ENCODE results near the gene TENM3. TPM values are rescaled to one million over a fixed set of nuclear protein-coding genes. Genes with fewer than 3 reads are reported as not detected.

Gene TENM3
- total RNA-seq, 2 donors from 2014 or later = 21.4 to 52.3 TPM

GRCh38 chr4:182717788-182718583, 474.8 kb downstream of the TENM3 start:
- 91% methylated on average over 6 of the region's 6 CpGs for WGBS
- no peaks in the 10 kb centered on the region for H3K4me1 ChIP-seq (replicated peaks)
- TF ChIP-seq POLR2A (IDR thresholded peaks at IDR 0.05) (no peak), POLR2AphosphoS5 (IDR thresholded peaks at IDR 0.05) (no peak), CTCF (IDR thresholded peaks at IDR 0.05) (no peak)
- H3K27me3 ChIP-seq (replicated peaks; ENCODE audit: insufficient read depth) = no peaks in the 10 kb centered on the region
- H3K4me3 ChIP-seq = no peak overlapping the region
- no peaks in the 10 kb centered on the region for H3K36me3 ChIP-seq
- DNase-seq (ENCODE audit: low spot score) = no peak
- H3K9me3 ChIP-seq = no peaks in the 10 kb centered on the region
- H3K27ac ChIP-seq = no peak overlapping the region
- intact Hi-C loops (cut with DNase I) = no loop called here

- Histone ChIP-seq H3K4me3 (no peak overlapping the region), H3K27ac (no peak overlapping the region), H3K9me3 (no peaks in the 10 kb centered on the region), H3K27me3 (replicated peaks; ENCODE audit: insufficient read depth) (no peaks in the 10 kb centered on the region), H3K4me1 (replicated peaks) (no peaks in the 10 kb centered on the region), H3K36me3 (no peaks in the 10 kb centered on the region)
- TF ChIP-seq POLR2AphosphoS5 (IDR thresholded peaks at IDR 0.05) = no peak
- no peak for TF ChIP-seq CTCF (IDR thresholded peaks at IDR 0.05)
- no peak for TF ChIP-seq POLR2A (IDR thresholded peaks at IDR 0.05)
- no peak for DNase-seq (ENCODE audit: low spot score)
- intact Hi-C loops (cut with DNase I) = no loop called here
- 8% methylated on average over 2 of the region's 2 CpGs for WGBS
Measured at GRCh38 chr4:182724414-182724813, 481.2 kb downstream of the TENM3 start.

GRCh38 chr4:182729516-182729915, 486.3 kb downstream of the TENM3 start:
- intact Hi-C loops (cut with DNase I) = no loop called here
- TF ChIP-seq POLR2A (IDR thresholded peaks at IDR 0.05) (no peak), CTCF (IDR thresholded peaks at IDR 0.05) (no peak), POLR2AphosphoS5 (IDR thresholded peaks at IDR 0.05) (no peak)
- WGBS = 82% methylated on average over 2 of the region's 2 CpGs
- no peaks in the 10 kb centered on the region for H3K27me3 ChIP-seq (replicated peaks; ENCODE audit: insufficient read depth)
- H3K27ac ChIP-seq = no peak overlapping the region
- H3K36me3 ChIP-seq = no peaks in the 10 kb centered on the region
- DNase-seq (ENCODE audit: low spot score) = no peak
- H3K4me1 ChIP-seq (replicated peaks) = no peaks in the 10 kb centered on the region
- H3K4me3 ChIP-seq = no peak overlapping the region
- no peaks in the 10 kb centered on the region for H3K9me3 ChIP-seq

GRCh38 chr4:182730791-182731190, 487.6 kb downstream of the TENM3 start:
- TF ChIP-seq POLR2A (IDR thresholded peaks at IDR 0.05) (no peak), POLR2AphosphoS5 (IDR thresholded peaks at IDR 0.05) (no peak), CTCF (IDR thresholded peaks at IDR 0.05) (no peak)
- Histone ChIP-seq H3K27me3 (replicated peaks; ENCODE audit: insufficient read depth) (no peaks in the 10 kb centered on the region), H3K9me3 (no peaks in the 10 kb centered on the region), H3K4me1 (replicated peaks) (no peaks in the 10 kb centered on the region), H3K36me3 (no peaks in the 10 kb centered on the region), H3K27ac (no peak overlapping the region), H3K4me3 (no peak overlapping the region)
- intact Hi-C loops (cut with DNase I) = no loop called here
- 94% methylated on average over 3 of the region's 3 CpGs for WGBS
- DNase-seq (ENCODE audit: low spot score) = no peak

- Histone ChIP-seq H3K27ac (no peak overlapping the region), H3K4me3 (no peak overlapping the region), H3K36me3 (no peaks in the 10 kb centered on the region), H3K4me1 (replicated peaks) (no peaks in the 10 kb centered on the region), H3K9me3 (no peaks in the 10 kb centered on the region), H3K27me3 (replicated peaks; ENCODE audit: insufficient read depth) (no peaks in the 10 kb centered on the region)
- TF ChIP-seq CTCF (IDR thresholded peaks at IDR 0.05) (no peak), POLR2A (IDR thresholded peaks at IDR 0.05) (no peak), POLR2AphosphoS5 (IDR thresholded peaks at IDR 0.05) (no peak)
- intact Hi-C loops (cut with DNase I) = no loop called here
- DNase-seq (ENCODE audit: low spot score) = no peak
- WGBS = 55% methylated on average over 2 of the region's 2 CpGs
Measured at GRCh38 chr4:182736207-182736606, 493.0 kb downstream of the TENM3 start.
